ENCODE data around the gene CCDC138.
A peak's percentile ranks its signal among the peaks of the same experiment; 100 is the strongest.
"Not testable (repeated sequence)": the region's sequence is repeated elsewhere in the genome, so short reads cannot be mapped to it uniquely, and the experiment has no call there.

The CCDC138 gene, protein sequence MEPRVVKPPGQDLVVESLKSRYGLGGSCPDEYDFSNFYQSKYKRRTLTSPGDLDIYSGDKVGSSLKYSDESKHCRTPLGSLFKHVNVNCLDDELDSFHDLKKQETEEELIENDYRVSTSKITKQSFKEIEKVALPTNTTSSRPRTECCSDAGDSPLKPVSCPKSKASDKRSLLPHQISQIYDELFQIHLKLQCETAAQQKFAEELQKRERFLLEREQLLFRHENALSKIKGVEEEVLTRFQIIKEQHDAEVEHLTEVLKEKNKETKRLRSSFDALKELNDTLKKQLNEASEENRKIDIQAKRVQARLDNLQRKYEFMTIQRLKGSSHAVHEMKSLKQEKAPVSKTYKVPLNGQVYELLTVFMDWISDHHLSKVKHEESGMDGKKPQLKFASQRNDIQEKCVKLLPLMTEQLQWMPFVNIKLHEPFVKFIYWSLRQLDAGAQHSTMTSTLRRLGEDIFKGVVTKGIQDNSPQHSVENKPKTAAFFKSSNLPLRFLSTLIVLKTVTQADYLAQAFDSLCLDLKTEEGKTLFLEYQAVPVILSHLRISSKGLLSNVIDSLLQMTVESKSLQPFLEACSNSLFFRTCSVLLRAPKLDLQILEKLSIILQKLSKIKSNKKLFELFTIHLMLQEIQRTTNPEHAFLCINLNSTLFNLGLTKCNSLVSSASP

GRCh38 chr2:108786354-108787215 is at the start of gene CCDC138:
Gene CCDC138 (plus strand): TSS chr2:108786771. CDS start chr2:108786823, 52 bp downstream.
- peak; percentile 67 to 81 for DNase-seq

DNA sequence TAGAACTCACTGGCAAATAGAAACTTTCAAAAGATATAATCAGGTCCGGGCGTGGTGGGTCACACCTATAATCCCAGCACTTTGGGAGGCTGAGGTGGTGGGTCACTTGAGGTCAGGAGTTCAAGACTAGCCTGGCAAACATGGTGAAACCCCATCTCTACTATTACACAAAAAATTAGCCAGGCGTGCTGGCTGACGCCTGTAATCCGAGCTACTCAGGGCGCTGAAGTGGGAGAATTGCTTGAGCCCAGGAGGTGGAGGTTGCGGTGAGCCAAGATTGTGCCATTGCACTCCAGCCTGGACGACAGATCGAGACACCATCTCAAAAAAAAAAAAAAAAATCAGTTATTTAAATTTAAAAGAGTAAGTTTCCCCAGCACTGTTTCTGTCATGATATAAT is 28.6 kb upstream of the CCDC138 start:
- DNase-seq = not testable (repeated sequence)

GRCh38 chr2:108762618-108763017 is 24.0 kb upstream of the CCDC138 start:
- DNase-seq = not testable (repeated sequence)

DNA sequence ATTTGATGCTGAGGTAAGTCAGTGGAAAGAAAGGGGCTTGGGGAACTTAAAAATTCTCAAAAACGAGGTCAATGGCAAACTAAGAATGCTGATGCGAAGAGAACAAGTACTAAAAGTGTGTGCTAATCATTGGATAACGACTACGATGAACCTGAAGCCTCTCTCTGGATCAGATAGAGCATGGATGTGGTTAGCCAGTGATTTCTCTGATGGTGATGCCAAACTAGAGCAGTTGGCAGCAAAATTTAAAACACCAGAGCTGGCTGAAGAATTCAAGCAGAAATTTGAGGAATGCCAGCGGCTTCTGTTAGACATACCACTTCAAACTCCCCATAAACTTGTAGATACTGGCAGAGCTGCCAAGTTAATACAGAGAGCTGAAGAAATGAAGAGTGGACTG is 19.9 kb upstream of the CCDC138 start:
- DNase-seq = not testable (repeated sequence)

- DNase-seq = not testable (repeated sequence)
Measured at GRCh38 chr2:108767859-108768258, 18.7 kb upstream of the CCDC138 start.

- DNase-seq = no peak
Measured at GRCh38 chr2:108776475-108776874, 10.1 kb upstream of the CCDC138 start.

GRCh38 chr2:108778857-108779256 is 7.7 kb upstream of the CCDC138 start:
- no peak for DNase-seq

GRCh38 chr2:108786008-108786353 is 590 bp upstream of the CCDC138 start:
- no peak for DNase-seq

DNA sequence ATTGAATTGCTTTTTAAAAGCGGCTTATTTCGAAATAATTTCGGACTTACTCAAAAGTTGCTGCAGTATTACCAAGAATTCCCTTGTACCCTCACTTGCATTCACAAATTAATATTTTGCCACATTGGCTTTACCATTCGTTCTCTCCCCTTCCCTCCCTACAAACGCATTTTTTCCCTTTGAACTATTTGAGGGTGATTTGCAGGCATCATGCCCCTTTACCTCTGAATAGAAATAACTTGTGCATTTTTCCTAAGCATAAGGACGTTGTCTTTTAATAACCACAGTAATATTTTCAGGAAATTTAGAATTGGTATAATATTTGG is 608 bp downstream of the CCDC138 start:
- no peak for DNase-seq

DNA sequence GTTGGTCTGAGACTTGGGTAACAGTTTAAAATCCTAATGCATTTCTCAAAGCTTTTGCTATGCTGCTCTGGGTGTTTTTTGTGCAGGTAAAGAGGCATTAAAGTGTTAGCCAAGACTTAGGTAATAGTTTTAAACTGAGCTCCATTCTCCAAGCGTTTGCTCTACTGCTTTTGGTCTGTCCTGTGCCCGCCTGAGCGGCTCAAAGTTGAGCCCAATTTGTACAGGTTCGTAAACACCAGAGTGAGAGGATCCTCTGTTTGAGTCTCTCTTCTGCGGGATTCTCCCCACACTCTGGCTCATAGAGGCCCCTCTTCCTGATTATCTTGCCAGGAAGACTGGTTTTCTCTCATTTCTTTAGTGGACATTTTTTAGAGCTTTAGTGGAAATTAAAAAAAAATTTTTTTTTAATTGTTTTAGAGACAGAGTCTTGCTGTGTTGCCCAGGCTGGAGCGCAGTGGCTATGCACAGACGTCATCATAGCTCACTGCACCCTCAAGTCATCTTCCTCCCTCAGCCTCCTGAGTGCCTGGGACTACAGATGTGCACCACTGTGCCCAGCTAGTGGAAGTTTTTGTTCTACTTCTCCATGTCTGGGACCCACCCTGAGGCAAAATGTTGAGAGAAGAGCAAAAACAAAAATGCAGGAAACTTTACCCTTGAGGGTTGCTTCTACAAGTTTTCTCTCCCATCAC is 16.6 kb downstream of the CCDC138 start:
- no peak for DNase-seq

DNA sequence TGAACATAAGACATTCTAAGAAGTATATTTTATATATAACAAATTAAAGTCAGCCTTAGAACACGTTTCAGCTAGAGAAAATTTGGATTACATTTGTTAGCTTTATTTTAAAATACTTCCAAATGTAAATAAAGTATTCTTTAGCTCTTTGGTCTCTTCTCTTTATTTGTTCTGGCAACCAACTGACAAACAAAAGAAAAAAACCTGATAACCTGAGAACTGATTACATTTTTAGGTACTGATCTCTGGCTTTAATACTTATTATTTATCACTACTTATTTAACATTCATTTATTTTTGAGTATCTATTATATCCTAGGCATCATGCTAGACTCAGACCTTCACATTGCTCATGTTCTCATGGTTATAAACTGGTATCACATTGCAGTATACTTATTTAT is 18.5 kb downstream of the CCDC138 start:
- DNase-seq = no peak

GRCh38 chr2:108805782-108806181 is 19.2 kb downstream of the CCDC138 start:
- no peak for DNase-seq

DNA sequence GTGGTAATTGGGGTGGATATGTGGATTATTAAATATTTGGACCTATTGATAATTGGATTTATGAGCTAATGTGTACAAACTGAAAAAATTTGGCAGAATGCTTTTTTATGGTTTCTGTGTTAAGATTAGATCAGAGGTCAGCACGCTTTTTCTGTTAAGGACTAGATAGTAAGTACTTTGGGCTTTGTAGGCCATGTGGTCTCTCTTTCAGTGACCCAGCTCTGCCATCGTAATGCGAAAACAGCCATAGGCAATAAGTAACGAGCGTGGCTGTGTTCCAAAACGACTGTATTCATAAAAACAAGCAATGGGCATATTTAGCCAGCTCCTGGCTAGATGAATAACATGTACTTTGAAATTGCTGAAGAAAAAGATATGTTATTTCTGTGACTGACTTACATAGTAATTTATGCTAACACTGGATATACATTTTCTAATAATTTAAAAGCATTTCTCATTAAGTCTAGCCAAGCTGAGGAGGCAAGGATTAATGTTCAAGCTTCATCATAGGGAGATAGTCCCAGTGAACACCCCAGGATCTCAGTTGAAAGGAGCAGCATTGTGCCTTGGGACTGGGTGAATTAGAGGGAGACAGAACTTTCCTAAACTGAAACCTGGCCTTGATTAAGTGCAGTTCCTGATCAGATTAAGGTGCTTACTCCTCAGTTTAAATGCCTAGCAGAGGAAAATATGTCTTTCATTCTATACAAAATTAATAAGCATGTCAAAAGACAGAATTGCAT is 20.0 kb downstream of the CCDC138 start:
- DNase-seq = no peak

GRCh38 chr2:108809936-108810335 is 23.4 kb downstream of the CCDC138 start:
- no peak for DNase-seq

- no peak for DNase-seq
Measured at GRCh38 chr2:108810993-108811957, 24.7 kb downstream of the CCDC138 start.

GRCh38 chr2:108813732-108814131 is 27.2 kb downstream of the CCDC138 start:
- no peak for DNase-seq

DNA sequence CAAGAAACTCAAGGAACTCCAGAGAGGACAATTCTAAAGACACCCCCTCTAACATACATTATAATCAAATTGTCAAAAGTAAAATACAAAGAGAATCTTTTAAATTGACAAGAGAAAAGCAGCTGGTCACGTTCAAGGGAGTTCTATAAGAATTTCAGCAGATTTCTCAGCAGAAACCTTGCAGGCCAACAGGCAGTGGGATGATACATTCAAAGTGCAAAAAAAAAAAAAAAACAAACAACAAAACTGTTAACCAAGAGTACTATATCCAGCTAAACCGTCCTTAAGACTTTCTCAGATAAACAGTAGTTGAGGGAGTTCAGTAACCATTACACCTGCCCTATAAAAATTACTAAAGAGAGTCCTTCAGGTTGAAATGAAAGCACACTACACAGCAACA is 33.9 kb downstream of the CCDC138 start:
- DNase-seq = no peak

GRCh38 chr2:108823286-108823685 is 36.7 kb downstream of the CCDC138 start:
- DNase-seq = no peak

DNA sequence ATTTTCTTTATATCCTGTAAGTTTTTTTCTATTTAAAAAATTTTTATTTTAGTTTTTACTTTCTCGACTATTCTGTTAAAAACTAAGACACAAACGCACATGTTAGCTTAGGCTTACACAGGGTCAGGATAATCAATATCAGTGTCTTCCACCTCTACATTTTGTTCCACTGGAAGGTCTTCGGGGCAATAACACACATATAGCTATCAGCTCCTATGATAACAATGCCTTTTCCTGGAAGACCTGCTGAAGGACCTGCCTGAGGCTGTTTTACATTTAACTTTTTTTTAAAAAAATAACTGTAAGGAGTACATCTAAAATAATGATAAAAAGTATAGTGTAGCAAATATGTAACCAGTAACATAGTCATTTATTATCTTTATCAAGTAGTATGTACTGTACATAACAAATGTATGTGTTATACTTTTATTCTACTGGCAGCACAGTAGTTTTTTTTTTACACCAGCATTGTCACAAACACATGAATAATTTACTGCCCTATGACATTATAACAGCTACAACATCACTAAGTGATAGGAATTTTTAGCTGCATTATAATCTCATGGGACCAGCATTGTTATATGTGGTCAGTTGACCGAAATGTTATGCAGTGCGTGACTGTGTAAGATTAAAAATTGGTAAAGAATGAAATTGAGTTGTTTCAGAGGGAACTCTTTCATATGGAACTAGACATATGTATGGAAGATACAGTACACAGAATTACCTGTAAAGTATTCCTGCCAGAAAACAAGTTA is 37.9 kb downstream of the CCDC138 start:
- no peak for DNase-seq

DNA sequence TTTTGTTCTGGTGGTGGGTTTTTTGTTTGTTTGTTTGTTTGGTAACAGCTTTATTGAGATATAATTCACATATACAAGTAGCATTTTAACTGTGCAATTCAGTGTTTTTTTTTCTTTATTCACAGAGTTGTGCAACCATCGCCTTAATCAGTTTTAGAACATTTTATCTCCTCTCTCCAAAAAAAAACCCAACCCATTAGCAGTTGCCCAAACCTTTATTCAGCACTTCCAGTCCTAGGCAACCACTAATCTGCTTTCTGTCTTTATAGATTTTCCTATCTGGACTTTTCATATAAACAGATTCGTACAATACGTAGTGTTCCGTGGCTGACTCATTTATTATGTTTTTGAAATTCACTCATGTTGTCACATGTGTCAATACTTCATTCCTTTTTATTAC is 38.7 kb downstream of the CCDC138 start:
- no peak for DNase-seq
